Measurements from ENCODE around the gene SDSL.

Gene SDSL

GRCh38 chr12:113465808-113466453 is 43.8 kb downstream of the SDSL start:
- no peak overlapping the region for H3K4me3 ChIP-seq (ENCODE audit: low read length)
- TF ChIP-seq CTCF (conservative IDR thresholded peaks at IDR 0.05; ENCODE audit: low read depth, low read length) = no peak
- no peak for DNase-seq (ENCODE audit: low read depth)

- no peak for TF ChIP-seq CTCF (conservative IDR thresholded peaks at IDR 0.05; ENCODE audit: low read depth, low read length)
- no peak for DNase-seq (ENCODE audit: low read depth)
- H3K4me3 ChIP-seq (ENCODE audit: low read length) = no peak overlapping the region
Measured at GRCh38 chr12:113466454-113467141, 44.4 kb downstream of the SDSL start.

GRCh38 chr12:113467142-113467501 is 44.9 kb downstream of the SDSL start:
- TF ChIP-seq CTCF (conservative IDR thresholded peaks at IDR 0.05; ENCODE audit: low read depth, low read length) = no peak
- DNase-seq (ENCODE audit: low read depth) = no peak
- H3K4me3 ChIP-seq (ENCODE audit: low read length) = no peak overlapping the region

GRCh38 chr12:113467502-113468364 is 45.6 kb downstream of the SDSL start:
- H3K4me3 ChIP-seq (ENCODE audit: low read length) = no peak overlapping the region

GRCh38 chr12:113468365-113469223 is 46.4 kb downstream of the SDSL start:
- H3K4me3 ChIP-seq (ENCODE audit: low read length) = no peak overlapping the region
- no peak for TF ChIP-seq CTCF (conservative IDR thresholded peaks at IDR 0.05; ENCODE audit: low read depth, low read length)
- DNase-seq (ENCODE audit: low read depth) = no peak

More at GRCh38 chr12:113467502-113468364, 45.6 kb downstream of the SDSL start:
- no peak for DNase-seq (ENCODE audit: low read depth)
- TF ChIP-seq CTCF (conservative IDR thresholded peaks at IDR 0.05; ENCODE audit: low read depth, low read length) = no peak

GRCh38 chr12:113469224-113469948 is 47.2 kb downstream of the SDSL start:
- TF ChIP-seq CTCF (conservative IDR thresholded peaks at IDR 0.05; ENCODE audit: low read depth, low read length) = no peak
- no peak overlapping the region for H3K4me3 ChIP-seq (ENCODE audit: low read length)
- no peak for DNase-seq (ENCODE audit: low read depth)
